Upper lobe of left lung (tissue), 6 donors: ENCODE results near the gene UNC5C. TPM values are rescaled to one million over a fixed set of nuclear protein-coding genes. Genes with fewer than 3 reads are reported as not detected.

Source experiments
- ATAC-seq, 2 donors: fragments of 200-7000 bp; cut with Tn5 transposase; one replicate each; pipeline ENCODE4 v1.9.1; 2022; ENCODE audit warnings: mild to moderate bottlenecking in 2 of 2, moderate library complexity in 2 of 2; ENCODE audit not compliant: low FRiP score in 2 of 2
- DNase-seq, 2 donors: peaks; one replicate each; pipeline ENCODE4 v3.0.0-alpha.2; 2019 to 2020
- H3K27ac ChIP-seq, 4 donors: fragments of 200-600 bp; sonication (generic); one replicate each; pipeline ENCODE4 v1.5.1; 2016 to 2019
- H3K27me3 ChIP-seq, 4 donors: fragments of 200-600 bp; sonication (generic); one replicate each; pipeline ENCODE4 v1.5.1; 2017 to 2019
- H3K36me3 ChIP-seq, 4 donors: fragments of 200-600 bp; sonication (generic); one replicate each; pipeline ENCODE4 v1.5.1; 2016 to 2019
- H3K4me1 ChIP-seq, 4 donors: fragments of 200-600 bp; sonication (generic); one replicate each; pipeline ENCODE4 v1.5.1; 2018 to 2019
- H3K4me3 ChIP-seq, 4 donors: fragments of 200-600 bp; sonication (generic); one replicate each; pipeline ENCODE4 v1.5.1; 2017 to 2019; ENCODE audit warnings: mild to moderate bottlenecking in 2 of 4, moderate library complexity in 1 of 4
- H3K9me3 ChIP-seq, 4 donors: fragments of 200-600 bp; sonication (generic); one replicate each; pipeline ENCODE4 v1.5.1; 2018 to 2019
- CTCF ChIP-seq, 6 experiments: fragments of 450-650 bp in 4 of 6; fragments of 200-600 bp in 2 of 6; sonication (generic) in 2 of 6; IDR thresholded peaks; one replicate each; pipeline ENCODE4 v1.5.1; 2016 to 2019; ENCODE audit warnings: antibody characterized with exemption in 6 of 6
- EP300 ChIP-seq, 4 donors: sonication (generic); formaldehyde crosslinking; IDR thresholded peaks; one replicate each; pipeline ENCODE4 v1.5.1; 2017; ENCODE audit warnings: antibody characterized with exemption in 4 of 4, control low read depth in 2 of 4
- POLR2A ChIP-seq, 4 donors: fragments of 450-650 bp; IDR thresholded peaks; one replicate each; pipeline ENCODE4 v1.5.1; 2016 to 2017; ENCODE audit warnings: antibody characterized with exemption in 4 of 4, mild to moderate bottlenecking in 2 of 4
- POLR2AphosphoS5 ChIP-seq, 2 donors: sonication (generic); formaldehyde crosslinking; IDR thresholded peaks; one replicate each; pipeline ENCODE4 v1.5.1; 2017; ENCODE audit warnings: antibody characterized with exemption in 2 of 2
- WGBS, 2 donors: methylation state at CpG; one replicate each; pipeline ENCODE4 v1.1.5; 2017 to 2018; 5-methylcytosine and 5-hydroxymethylcytosine counted together
- total RNA-seq, 6 donors: library from RNA; depleted of rRNA in 4 of 6; stranded (reverse); fragments of >200 nt in 4 of 6; gene quantifications; one replicate each; pipeline versions ENCODE4 v1.1.0 to v1.2.1, GENCODE V29; 2016 to 2021
- donor health status: DM: no; HTN: no; CAD: no; lungs with moderate emphysema.
- donor health status: DM: no; HTN: yes; CAD: no; lungs with severe emphysema.

UNC5C gene
- total RNA-seq, 6 donors from 2014 or later, result 1.8 to 14.7 (median 3.2) TPM

DNA sequence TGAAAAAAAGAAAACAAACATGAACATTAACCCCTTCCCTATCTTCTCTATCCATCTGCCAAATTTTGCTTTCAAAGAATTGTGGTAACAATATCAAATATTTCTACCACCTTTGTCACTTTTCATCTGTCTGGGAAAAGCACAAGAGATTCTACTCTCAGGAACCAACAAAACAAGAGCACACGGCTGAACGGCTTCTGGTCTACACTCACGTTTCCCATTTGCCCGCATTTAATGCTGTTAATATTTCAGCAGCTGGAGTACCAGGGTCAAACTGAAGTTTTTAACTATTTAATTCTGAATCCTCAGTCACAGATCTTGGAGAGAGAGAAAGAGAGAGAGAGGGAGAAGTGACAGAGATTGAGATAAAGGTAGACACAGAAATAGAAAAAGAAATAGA, 91.4 kb downstream of the UNC5C start:
- TF ChIP-seq EP300 (IDR thresholded peaks at IDR 0.05) (no peak), POLR2A (IDR thresholded peaks at IDR 0.05) (no peak), CTCF (IDR thresholded peaks at IDR 0.05) (no peak), POLR2AphosphoS5 (IDR thresholded peaks at IDR 0.05) (no peak)
- 55 to 66% methylated on average over 4 of the region's 4 CpGs for whole genome bisulfite sequencing, 2 donors
- ATAC-seq (no peak), DNase-seq (no peak)
- no peak overlapping the region for H3K4me3 ChIP-seq
- H3K36me3 ChIP-seq, result no peaks in the 10 kb centered on the region
- H3K27me3 ChIP-seq, result no peaks in the 10 kb centered on the region
- H3K9me3 ChIP-seq, result no peaks in the 10 kb centered on the region
- no peaks in the 10 kb centered on the region for H3K4me1 ChIP-seq
- H3K27ac ChIP-seq, result no peak overlapping the region

- 86 to 91% methylated on average over 2 of the region's 2 CpGs for WGBS, 2 donors
- no peaks in the 10 kb centered on the region for H3K36me3 ChIP-seq
- no peaks in the 10 kb centered on the region for H3K9me3 ChIP-seq
- H3K27ac ChIP-seq, result no peak overlapping the region
- no peak overlapping the region for H3K4me3 ChIP-seq
- TF ChIP-seq POLR2A (IDR thresholded peaks at IDR 0.05), result no peak
- no peak for TF ChIP-seq CTCF (IDR thresholded peaks at IDR 0.05)
- TF ChIP-seq POLR2AphosphoS5 (IDR thresholded peaks at IDR 0.05), result no peak
- TF ChIP-seq EP300 (IDR thresholded peaks at IDR 0.05), result no peak
- DNase-seq (no peak), ATAC-seq (no peak)
- no peaks in the 10 kb centered on the region for H3K4me1 ChIP-seq
- no peaks in the 10 kb centered on the region for H3K27me3 ChIP-seq
These were observed 98.5 kb downstream of the UNC5C start for GRCh38 chr4:95450294-95450693.

- Histone ChIP-seq H3K4me3 (no peak overlapping the region), H3K27ac (no peak overlapping the region), H3K4me1 (no peaks in the 10 kb centered on the region), H3K36me3 (no peaks in the 10 kb centered on the region), H3K9me3 (no peaks in the 10 kb centered on the region), H3K27me3 (no peaks in the 10 kb centered on the region)
- 92% methylated on average over 4 of the region's 4 CpGs for WGBS, 2 donors
- TF ChIP-seq POLR2AphosphoS5 (IDR thresholded peaks at IDR 0.05) (no peak), EP300 (IDR thresholded peaks at IDR 0.05) (no peak), POLR2A (IDR thresholded peaks at IDR 0.05) (no peak), CTCF (IDR thresholded peaks at IDR 0.05) (no peak)
- DNase-seq (no peak), ATAC-seq (no peak)
These were observed 102.6 kb downstream of the UNC5C start for GRCh38 chr4:95446173-95446572.

DNA sequence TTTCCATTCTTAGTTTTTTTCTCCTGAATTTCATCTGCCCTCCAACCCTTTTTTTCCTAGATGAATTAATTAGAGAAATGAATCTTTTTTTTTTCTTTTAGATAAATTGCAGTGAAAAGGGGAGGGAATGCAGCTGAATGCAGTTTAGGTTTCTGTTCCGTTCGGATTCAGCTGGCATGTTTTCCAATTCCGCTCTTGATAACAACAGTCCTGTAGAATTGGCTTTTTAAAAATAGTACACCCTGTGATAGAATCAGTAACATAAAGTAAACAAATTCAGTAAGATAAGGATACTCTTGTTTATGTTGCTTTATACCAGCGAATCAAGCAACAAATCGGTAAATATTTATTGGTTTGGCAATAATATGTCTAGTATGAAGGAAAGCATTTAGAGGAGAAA, 103.5 kb downstream of the UNC5C start:
- ATAC-seq, result no peak
- Histone ChIP-seq H3K4me1 (no peaks in the 10 kb centered on the region), H3K36me3 (no peaks in the 10 kb centered on the region), H3K9me3 (no peaks in the 10 kb centered on the region), H3K27ac (no peak overlapping the region), H3K4me3 (no peak overlapping the region), H3K27me3 (no peaks in the 10 kb centered on the region)
- no peak for TF ChIP-seq EP300 (IDR thresholded peaks at IDR 0.05)
- WGBS, 2 donors, result 55 to 70% methylated on average over 5 of the region's 5 CpGs
- no peak for DNase-seq

DNA sequence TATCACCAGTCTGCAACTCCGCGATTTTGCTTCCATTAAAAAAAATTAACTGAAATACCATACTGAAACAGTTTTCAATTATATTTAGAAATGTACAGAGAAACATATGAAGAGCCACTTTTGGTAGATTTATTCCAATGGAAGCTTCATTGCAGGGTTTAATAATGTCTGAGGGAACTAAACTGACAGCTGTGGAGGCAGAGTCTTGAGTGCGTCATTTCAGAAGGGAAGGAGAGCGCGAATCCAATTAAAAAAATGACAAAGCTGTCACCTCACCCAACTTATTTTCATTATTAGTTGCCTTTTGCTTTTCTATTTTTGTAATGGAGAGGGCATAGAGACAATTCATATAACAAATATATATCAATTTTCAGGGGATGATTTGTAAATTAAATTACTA, 104.0 kb downstream of the UNC5C start:
- Histone ChIP-seq H3K27me3 (no peaks in the 10 kb centered on the region), H3K9me3 (no peaks in the 10 kb centered on the region), H3K27ac (no peak overlapping the region), H3K4me3 (no peak overlapping the region), H3K4me1 (peaks cover 0 to 2% (median 0%) of the 10 kb centered on the region in 4 donors), H3K36me3 (no peaks in the 10 kb centered on the region)
- DNase-seq, result no peak
- 95 to 96% methylated on average over 5 of the region's 5 CpGs for WGBS, 2 donors
- TF ChIP-seq POLR2AphosphoS5 (IDR thresholded peaks at IDR 0.05) (no peak), CTCF (IDR thresholded peaks at IDR 0.05) (no peak), POLR2A (IDR thresholded peaks at IDR 0.05) (no peak), EP300 (IDR thresholded peaks at IDR 0.05) (no peak)
- ATAC-seq, result no peak
